HG03060 (cell line): ENCODE measurements around the gene PSMF1.

Experiments used
- ATAC-seq: cut with Tn5 transposase; IDR thresholded peaks from one replicate; pipeline ENCODE4 v1.9.1; 2021; ENCODE audit warnings: low read depth, moderate number of reproducible peaks; ENCODE audit not compliant: unreplicated experiment

Gene PSMF1

GRCh38 chr20:1186367-1186991 lies 68.1 kb downstream of the PSMF1 start:
- no peak for ATAC-seq

DNA sequence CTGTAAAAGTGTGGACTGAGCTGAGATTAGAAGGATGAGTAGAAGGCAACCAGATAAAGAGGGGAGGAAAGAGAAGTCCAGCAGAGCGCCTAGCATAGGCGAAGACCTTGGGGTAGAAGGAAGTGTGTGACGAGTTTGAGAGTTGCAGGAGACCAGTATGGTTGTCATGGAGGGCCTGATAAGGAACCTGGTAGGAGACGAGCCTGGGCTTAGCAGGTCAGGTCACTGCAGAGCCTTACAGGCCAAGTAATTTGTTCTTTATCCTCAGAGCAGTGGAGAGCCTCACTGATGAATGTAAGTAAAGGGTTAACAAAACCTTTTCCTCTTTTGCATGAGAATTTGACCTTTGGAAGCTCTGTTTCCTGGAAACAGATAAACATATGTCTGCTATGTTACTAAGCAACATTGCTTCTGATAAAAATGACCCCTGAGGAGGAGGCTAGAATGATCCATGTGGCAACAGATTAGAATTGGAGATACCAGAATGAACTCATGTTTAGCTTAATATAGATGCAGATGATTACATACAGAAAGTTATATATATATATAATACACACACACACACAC lies 69.3 kb downstream of the PSMF1 start:
- no peak for ATAC-seq

DNA sequence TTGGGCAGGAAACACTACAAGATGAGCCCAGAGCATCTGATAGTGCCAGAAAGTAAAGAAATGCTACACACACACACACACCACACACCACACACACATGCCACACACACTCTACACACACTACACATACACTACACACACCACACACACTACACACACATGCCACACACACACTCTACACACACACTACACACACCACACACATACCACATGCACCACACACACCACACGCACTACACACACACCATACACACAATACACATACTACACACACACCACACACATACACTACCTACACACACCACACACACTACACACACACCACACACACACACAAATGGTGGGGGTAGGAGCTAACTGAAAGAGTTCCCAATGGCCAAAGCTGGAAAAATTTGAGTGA lies 69.9 kb downstream of the PSMF1 start:
- ATAC-seq, result no peak

- ATAC-seq, result no peak
These were observed 71.4 kb downstream of the PSMF1 start for GRCh38 chr20:1189827-1190226.

- ATAC-seq, result no peak
These were observed 72.4 kb downstream of the PSMF1 start for GRCh38 chr20:1190847-1191246.

DNA sequence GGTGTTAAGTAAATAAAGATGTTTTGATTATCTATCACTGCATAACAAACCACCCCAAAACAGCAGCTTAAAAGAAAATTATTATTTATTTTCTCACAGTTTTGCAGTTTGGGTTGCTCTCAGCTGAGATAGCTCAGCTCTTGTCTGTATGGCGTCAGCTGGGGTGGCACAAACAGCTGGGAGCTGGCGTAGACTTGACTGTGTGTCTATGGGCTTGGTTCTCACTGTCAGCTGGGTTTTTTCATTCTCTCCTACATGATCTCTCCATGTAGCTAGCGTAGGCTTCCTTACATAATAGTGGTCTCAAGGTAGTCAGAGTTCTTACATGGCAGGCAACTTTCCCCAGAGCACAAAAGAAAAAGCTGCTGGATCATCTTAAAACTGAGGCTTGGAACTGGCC lies 72.9 kb downstream of the PSMF1 start:
- ATAC-seq, result no peak

GRCh38 chr20:1195226-1195625 lies 76.8 kb downstream of the PSMF1 start:
- no peak for ATAC-seq

GRCh38 chr20:1196634-1197033 lies 78.2 kb downstream of the PSMF1 start:
- no peak for ATAC-seq

DNA sequence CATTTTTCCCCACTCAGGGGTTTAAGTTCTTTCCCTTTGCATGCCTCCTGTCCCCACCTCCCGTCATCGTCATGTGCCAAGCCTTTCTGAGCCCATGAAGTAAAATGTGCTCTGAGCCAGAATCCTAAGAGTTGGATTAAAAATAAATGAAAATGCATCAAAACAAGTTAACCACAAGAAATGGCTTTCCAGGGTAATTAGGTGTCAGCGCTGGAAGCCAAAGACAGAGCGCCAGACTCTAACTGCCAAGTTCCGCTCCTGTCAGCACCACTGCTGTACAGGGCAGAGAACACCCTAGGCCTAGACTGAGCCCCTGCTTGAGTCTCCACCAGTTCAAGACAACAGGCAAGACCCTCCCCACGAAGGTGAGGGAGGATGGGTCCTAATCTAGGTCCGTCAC lies 79.4 kb downstream of the PSMF1 start:
- ATAC-seq, result no peak

- ATAC-seq, result no peak
These were observed 80.3 kb downstream of the PSMF1 start for GRCh38 chr20:1198751-1199150.

DNA sequence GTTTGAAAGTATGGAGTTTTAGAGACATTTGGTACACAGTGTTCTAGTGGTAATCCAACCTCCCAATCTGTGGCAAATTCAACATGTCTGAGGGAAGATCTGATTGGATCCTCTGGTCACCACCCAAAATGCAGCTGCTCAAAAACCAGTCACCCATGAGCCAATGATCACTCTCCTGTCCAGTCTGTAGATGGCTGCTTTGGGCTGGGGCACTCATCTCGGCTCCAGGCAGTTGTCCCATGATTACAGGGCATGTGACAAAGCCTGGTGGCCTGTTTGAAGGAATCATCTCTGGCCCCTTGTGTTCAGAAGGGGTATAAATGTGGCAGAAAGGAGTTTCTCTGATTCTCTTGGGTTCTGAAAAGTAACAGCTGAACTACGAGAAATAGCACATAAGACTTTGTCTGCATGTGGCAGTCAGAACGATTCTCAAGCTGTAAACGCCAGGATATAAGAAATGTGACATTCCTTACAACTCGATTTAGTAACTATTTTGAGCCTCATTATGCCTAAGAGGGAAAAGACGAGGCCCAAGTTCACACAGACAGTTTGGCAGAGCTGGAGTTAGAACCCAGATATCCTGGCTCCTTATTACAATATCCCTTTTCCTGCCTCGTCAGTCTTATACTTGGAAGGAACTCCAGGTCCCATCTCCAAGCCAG lies 80.9 kb downstream of the PSMF1 start:
- ATAC-seq, result no peak

GRCh38 chr20:1199964-1200363 lies 81.6 kb downstream of the PSMF1 start:
- no peak for ATAC-seq

- no peak for ATAC-seq
These were observed 84.5 kb downstream of the PSMF1 start, which contains the start of gene C20orf202 for GRCh38 chr20:1202762-1203504. C20orf202 (plus strand) TSS chr20:1203454; CDS start chr20:1203586, 132 bp downstream.

DNA sequence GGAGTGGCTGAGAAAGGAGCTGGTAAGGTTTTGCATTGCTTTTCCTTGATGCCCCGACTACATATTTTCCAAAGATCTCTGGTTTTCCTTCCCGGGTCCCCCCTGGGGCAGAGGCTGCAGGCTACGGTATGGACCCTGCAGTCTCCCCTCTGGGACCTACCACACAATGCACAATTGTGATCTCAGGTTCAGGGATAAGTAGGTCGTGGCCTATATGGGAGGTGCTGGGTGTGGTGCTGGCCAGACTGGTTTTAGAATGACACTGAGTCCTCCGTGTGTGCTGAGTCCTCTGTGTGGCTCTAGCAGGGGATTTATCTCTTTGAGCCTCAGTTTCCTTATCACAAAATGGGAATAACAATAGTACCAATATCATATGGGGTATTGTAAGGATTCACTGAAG lies 85.2 kb downstream of the PSMF1 start:
- no peak for ATAC-seq

DNA sequence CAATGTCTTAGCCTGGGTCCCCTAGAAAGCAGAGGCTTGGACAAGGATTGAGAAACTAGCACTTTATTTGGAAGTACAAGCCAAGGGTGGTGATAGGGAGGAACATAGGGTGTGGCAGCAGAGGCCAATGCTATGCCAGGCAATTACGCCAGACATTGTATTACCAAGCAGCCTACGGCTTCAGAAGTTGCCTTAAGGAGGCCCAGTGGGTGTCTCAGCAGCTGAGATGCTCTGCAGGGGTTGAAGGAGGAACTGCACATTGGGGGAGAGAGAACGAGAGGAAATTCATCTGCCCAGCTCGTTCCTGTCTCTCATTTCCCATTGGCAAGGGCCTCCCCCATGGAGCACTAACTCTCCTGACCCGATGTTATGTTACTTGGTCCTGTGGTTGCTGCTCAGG lies 85.7 kb downstream of the PSMF1 start:
- ATAC-seq, result no peak

GRCh38 chr20:1204576-1204975 lies 86.2 kb downstream of the PSMF1 start:
- no peak for ATAC-seq

DNA sequence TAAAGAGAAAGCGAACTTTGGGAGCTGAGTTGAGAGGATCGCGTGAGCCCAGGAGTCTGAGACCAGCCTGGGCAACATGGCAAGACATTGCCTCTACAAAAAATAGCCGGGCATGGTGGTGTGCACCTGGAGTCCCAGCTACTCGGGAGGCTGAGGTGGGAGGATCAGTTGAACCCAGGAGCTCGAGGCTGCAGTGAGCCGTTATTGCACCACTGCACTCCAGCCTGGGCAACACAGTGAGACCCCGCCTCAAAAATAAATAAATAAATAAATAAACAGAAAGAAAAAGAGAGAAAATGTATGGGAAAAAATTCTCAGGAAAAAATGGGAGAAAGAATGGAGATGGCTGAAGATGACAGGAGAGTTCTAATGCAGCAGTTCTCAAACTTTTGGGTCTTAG lies 87.4 kb downstream of the PSMF1 start:
- ATAC-seq, result no peak

GRCh38 chr20:1206366-1207148 lies 88.2 kb downstream of the PSMF1 start:
- ATAC-seq, result no peak

- no peak for ATAC-seq
These were observed 89.0 kb downstream of the PSMF1 start for GRCh38 chr20:1207293-1207878.
